ENCODE results near the gene SYF2.

Gene SYF2

GRCh38 chr1:25223471-25223870 is 8.8 kb downstream of the SYF2 start:
- Histone ChIP-seq H3K27ac (ENCODE audit: extremely low read depth, low read depth, low read length) (no peak overlapping the region), H3K9me3 (ENCODE audit: control insufficient read depth, insufficient read depth, low read depth, low read length) (no peaks in the 10 kb centered on the region), H3K4me3 (ENCODE audit: low read depth, low read length) (no peak overlapping the region), H3K36me3 (ENCODE audit: control insufficient read depth in 2 of 2, insufficient read depth in 1 of 2, low read length in 2 of 2) (peaks cover 71 to 89% of the 10 kb centered on the region in 2 experiments), H3K4me1 (ENCODE audit: control insufficient read depth, insufficient read depth, low read length) (no peaks in the 10 kb centered on the region)
- CTCF ChIA-PET = no interaction called here
- POLR2A ChIA-PET = interaction anchor here (1.0 kb wide), 1 partner anchor 9 kb away, joined by 5 read pairs; the partner anchor contains the start of gene SYF2
- TF ChIP-seq GLI2 (tag by site-specific recombination; IDR thresholded peaks at IDR 0.05; ENCODE audit: borderline replicate concordance, low read depth) (no peak), BCL11B (tag by site-specific recombination; IDR thresholded peaks at IDR 0.05; ENCODE audit: low read depth) (no peak), SETDB1 (IDR thresholded peaks at IDR 0.05; ENCODE audit: insufficient read length, low read length) (no peak), TRIM28 (IDR thresholded peaks at IDR 0.05; ENCODE audit: borderline replicate concordance, low read length) (no peak), ZNF701 (tag by site-specific recombination; IDR thresholded peaks at IDR 0.05) (no peak), ZSCAN18 (tag by site-specific recombination; IDR thresholded peaks at IDR 0.05) (no peak), ZNF843 (tag by site-specific recombination; IDR thresholded peaks at IDR 0.05) (no peak), ZNF157 (tag by site-specific recombination; IDR thresholded peaks at IDR 0.05) (no peak)

GRCh38 chr1:25222606-25223005 is 9.7 kb downstream of the SYF2 start:
- Histone ChIP-seq H3K4me3 (ENCODE audit: low read depth, low read length) (no peak overlapping the region), H3K27ac (ENCODE audit: extremely low read depth, low read depth, low read length) (no peak overlapping the region), H3K4me1 (ENCODE audit: control insufficient read depth, insufficient read depth, low read length) (no peaks in the 10 kb centered on the region), H3K36me3 (ENCODE audit: control insufficient read depth in 2 of 2, insufficient read depth in 1 of 2, low read length in 2 of 2) (peaks cover 63 to 80% of the 10 kb centered on the region in 2 experiments), H3K9me3 (ENCODE audit: control insufficient read depth, insufficient read depth, low read depth, low read length) (no peaks in the 10 kb centered on the region)
- ChIA-PET CTCF (no interaction called here), POLR2A (interaction anchor here (1.0 kb wide), 1 partner anchor 10 kb away, joined by 5 read pairs; the partner anchor contains the start of gene SYF2)
- TF ChIP-seq, protein P1, sequence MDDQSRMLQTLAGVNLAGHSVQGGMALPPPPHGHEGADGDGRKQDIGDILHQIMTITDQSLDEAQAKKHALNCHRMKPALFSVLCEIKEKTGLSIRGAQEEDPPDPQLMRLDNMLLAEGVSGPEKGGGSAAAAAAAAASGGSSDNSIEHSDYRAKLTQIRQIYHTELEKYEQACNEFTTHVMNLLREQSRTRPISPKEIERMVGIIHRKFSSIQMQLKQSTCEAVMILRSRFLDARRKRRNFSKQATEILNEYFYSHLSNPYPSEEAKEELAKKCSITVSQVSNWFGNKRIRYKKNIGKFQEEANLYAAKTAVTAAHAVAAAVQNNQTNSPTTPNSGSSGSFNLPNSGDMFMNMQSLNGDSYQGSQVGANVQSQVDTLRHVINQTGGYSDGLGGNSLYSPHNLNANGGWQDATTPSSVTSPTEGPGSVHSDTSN (CRISPR knock-in tag; IDR thresholded peaks at IDR 0.05) = no peak
- TF ChIP-seq ZFP3 (tag by site-specific recombination; IDR thresholded peaks at IDR 0.05; ENCODE audit: low read depth) = no peak
- no peak for TF ChIP-seq IKZF3 (tag by site-specific recombination; IDR thresholded peaks at IDR 0.05)

DNA sequence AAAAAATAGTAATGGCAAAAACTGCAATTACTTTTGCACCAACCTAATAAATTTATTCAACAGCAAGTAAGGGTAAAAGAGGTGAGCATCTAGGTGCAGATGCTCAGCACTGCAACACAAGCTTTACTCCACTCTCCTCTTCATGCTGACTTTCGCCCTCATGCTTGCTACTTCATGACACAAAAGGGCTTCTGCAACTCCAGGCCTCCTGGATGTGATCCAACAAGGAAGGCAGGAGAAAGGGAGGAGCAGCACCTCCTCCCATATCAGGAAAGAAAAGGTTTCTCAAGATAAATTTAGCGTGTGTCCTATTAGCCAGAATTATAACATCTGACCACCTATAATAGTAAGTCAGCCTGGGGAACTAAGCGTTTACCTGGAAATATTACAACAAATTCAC is 11.6 kb downstream of the SYF2 start:
- ChIA-PET CTCF (no interaction called here), POLR2A (no interaction called here)
- peaks cover 48 to 64% of the 10 kb centered on the region in 2 experiments for H3K36me3 ChIP-seq (ENCODE audit: control insufficient read depth in 2 of 2, insufficient read depth in 1 of 2, low read length in 2 of 2)
- no peak for TF ChIP-seq ZNF112 (tag by site-specific recombination; IDR thresholded peaks at IDR 0.05)
- no peak for TF ChIP-seq ZNF629 (tag by site-specific recombination; IDR thresholded peaks at IDR 0.05)
- no peak for TF ChIP-seq ZNF23 (tag by site-specific recombination; IDR thresholded peaks at IDR 0.05; ENCODE audit: borderline replicate concordance)
- TF ChIP-seq ZNF626 (tag by site-specific recombination; IDR thresholded peaks at IDR 0.05) = no peak
- no peak for TF ChIP-seq ZNF24 (tag by site-specific recombination; IDR thresholded peaks at IDR 0.05)
- TF ChIP-seq ZNF658 (tag by site-specific recombination; IDR thresholded peaks at IDR 0.05) = no peak
- no peak for TF ChIP-seq MEIS1 (CRISPR knock-in tag; IDR thresholded peaks at IDR 0.05; ENCODE audit: borderline replicate concordance)
- TF ChIP-seq, protein P2, sequence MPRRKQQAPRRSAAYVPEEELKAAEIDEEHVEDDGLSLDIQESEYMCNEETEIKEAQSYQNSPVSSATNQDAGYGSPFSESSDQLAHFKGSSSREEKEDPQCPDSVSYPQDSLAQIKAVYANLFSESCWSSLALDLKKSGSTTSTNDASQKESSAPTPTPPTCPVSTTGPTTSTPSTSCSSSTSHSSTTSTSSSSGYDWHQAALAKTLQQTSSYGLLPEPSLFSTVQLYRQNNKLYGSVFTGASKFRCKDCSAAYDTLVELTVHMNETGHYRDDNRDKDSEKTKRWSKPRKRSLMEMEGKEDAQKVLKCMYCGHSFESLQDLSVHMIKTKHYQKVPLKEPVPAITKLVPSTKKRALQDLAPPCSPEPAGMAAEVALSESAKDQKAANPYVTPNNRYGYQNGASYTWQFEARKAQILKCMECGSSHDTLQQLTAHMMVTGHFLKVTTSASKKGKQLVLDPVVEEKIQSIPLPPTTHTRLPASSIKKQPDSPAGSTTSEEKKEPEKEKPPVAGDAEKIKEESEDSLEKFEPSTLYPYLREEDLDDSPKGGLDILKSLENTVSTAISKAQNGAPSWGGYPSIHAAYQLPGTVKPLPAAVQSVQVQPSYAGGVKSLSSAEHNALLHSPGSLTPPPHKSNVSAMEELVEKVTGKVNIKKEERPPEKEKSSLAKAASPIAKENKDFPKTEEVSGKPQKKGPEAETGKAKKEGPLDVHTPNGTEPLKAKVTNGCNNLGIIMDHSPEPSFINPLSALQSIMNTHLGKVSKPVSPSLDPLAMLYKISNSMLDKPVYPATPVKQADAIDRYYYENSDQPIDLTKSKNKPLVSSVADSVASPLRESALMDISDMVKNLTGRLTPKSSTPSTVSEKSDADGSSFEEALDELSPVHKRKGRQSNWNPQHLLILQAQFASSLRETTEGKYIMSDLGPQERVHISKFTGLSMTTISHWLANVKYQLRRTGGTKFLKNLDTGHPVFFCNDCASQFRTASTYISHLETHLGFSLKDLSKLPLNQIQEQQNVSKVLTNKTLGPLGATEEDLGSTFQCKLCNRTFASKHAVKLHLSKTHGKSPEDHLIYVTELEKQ (tag by site-specific recombination; IDR thresholded peaks at IDR 0.05; ENCODE audit: borderline replicate concordance) = no peak
- TF ChIP-seq ZNF140 (tag by site-specific recombination; IDR thresholded peaks at IDR 0.05) = no peak
- TF ChIP-seq ZSCAN30 (tag by site-specific recombination; IDR thresholded peaks at IDR 0.05) = no peak
- TF ChIP-seq, protein P3, sequence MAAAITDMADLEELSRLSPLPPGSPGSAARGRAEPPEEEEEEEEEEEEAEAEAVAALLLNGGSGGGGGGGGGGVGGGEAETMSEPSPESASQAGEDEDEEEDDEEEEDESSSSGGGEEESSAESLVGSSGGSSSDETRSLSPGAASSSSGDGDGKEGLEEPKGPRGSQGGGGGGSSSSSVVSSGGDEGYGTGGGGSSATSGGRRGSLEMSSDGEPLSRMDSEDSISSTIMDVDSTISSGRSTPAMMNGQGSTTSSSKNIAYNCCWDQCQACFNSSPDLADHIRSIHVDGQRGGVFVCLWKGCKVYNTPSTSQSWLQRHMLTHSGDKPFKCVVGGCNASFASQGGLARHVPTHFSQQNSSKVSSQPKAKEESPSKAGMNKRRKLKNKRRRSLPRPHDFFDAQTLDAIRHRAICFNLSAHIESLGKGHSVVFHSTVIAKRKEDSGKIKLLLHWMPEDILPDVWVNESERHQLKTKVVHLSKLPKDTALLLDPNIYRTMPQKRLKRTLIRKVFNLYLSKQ (tag by site-specific recombination; IDR thresholded peaks at IDR 0.05; ENCODE audit: borderline replicate concordance) = no peak

More for the DNA sequence above, 11.6 kb downstream of the SYF2 start:
- Histone ChIP-seq H3K4me1 (ENCODE audit: control insufficient read depth, insufficient read depth, low read length) (no peaks in the 10 kb centered on the region), H3K4me3 (ENCODE audit: low read depth, low read length) (no peak overlapping the region), H3K27ac (ENCODE audit: extremely low read depth, low read depth, low read length) (no peak overlapping the region), H3K9me3 (ENCODE audit: control insufficient read depth, insufficient read depth, low read depth, low read length) (no peaks in the 10 kb centered on the region)

Measured in HEK293 (cell line).